Measurements from ENCODE around the gene PVR.

DNA sequence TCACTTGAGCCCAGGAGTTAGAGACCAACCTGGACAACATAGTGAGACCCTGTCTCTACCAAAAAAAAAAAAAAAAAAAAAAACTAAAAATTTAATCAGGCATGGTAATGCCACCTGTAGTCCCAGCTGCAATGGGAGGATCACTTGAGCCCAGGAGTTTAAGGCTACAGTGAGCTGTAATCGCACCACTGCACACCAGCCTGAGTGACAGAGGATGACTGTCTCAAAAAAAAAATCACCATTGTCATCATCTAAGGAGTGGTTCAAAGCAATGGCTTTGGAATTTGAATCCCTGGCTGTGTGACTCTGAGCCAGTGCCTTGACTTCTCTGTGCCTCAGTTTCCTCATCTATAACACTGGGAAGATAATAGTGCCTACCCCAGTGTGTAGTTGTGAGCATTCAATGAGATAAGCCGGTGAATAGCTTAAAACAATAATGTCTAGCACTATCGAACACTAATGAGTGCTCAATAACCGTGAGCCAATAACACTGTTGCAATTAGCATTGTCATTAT lies 18.8 kb upstream of the PVR start:
- TF ChIP-seq, protein P1, sequence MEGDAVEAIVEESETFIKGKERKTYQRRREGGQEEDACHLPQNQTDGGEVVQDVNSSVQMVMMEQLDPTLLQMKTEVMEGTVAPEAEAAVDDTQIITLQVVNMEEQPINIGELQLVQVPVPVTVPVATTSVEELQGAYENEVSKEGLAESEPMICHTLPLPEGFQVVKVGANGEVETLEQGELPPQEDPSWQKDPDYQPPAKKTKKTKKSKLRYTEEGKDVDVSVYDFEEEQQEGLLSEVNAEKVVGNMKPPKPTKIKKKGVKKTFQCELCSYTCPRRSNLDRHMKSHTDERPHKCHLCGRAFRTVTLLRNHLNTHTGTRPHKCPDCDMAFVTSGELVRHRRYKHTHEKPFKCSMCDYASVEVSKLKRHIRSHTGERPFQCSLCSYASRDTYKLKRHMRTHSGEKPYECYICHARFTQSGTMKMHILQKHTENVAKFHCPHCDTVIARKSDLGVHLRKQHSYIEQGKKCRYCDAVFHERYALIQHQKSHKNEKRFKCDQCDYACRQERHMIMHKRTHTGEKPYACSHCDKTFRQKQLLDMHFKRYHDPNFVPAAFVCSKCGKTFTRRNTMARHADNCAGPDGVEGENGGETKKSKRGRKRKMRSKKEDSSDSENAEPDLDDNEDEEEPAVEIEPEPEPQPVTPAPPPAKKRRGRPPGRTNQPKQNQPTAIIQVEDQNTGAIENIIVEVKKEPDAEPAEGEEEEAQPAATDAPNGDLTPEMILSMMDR (IDR thresholded peaks at IDR 0.05; ENCODE audit: low read depth, low read length, poor library complexity, severe bottlenecking) = no peak
- TF ChIP-seq EZH2phosphoT487 (IDR thresholded peaks at IDR 0.05; ENCODE audit: borderline replicate concordance, low read length) = no peak

Data from DOHH2 (cell line).